K562 (cell line): ENCODE data around the gene ATP2A3. TPM values are rescaled to one million over a fixed set of nuclear protein-coding genes. Genes with fewer than 3 reads are reported as not detected.

Experiments
- ATAC-seq: fragments of 200-7000 bp; cut with Tn5 transposase; 3 replicates; pipeline ENCODE4 v1.9.1; 2020; ENCODE audit warnings: moderate library complexity
- BruUV-seq: library from RNA; stranded (reverse); fragments of 400-500 nt; replicated peaks from 2 replicates; lab custom pipeline; 2021; lab: Mats Ljungman, UMichigan
- CTCF ChIA-PET: fragments of 300-600 bp; formaldehyde crosslinking; extraction: SDS; loops from one replicate; lab custom pipeline; 2021; ENCODE audit warnings: low intra/inter-chr PET ratio; lab: Yijun Ruan, JAX
- POLR2A ChIA-PET: fragments of 300-600, 350-650 bp; sonication (Branson Sonifier 250); formaldehyde crosslinking; extraction: SDS; loops from one replicate; lab custom pipeline; 2021; ENCODE audit warnings: antibody characterized with exemption, inconsistent platforms; lab: Yijun Ruan, JAX
- DNase-seq, 4 experiments: peaks; one replicate each; pipeline versions ENCODE4 v3.0.0 to v3.0.0-alpha.2; 2011 to 2018; ENCODE audit warnings: low spot score in 3 of 4, mixed read lengths in 3 of 4; ENCODE audit errors: extremely low read depth in 1 of 4
- FAIRE-seq: peaks from 2 replicates; lab custom pipeline; 2011; peaks lifted over from hg19 to GRCh38; lab: Jason Lieb, UNC
- H2AFZ ChIP-seq: 2 replicates; pipeline ENCODE4 v1.6.0; 2011; ENCODE audit warnings: low read depth, low read length, control low read depth, inconsistent platforms
- H3K27ac ChIP-seq: fragments of 200-600 bp; 3 replicates; pipeline ENCODE4 v1.8.0; 2011; ENCODE audit warnings: low read depth, mild to moderate bottlenecking, control low read depth, inconsistent platforms, low read length, moderate library complexity, mixed read lengths; ENCODE audit errors: extremely low read depth
- H3K27me3 ChIP-seq, 2 experiments: fragments of 300-600 bp in 1 of 2; 2 replicates in 1 of 2; 3 replicates in 1 of 2; pipeline versions ENCODE4 v1.6.0 to v1.8.0; 2011; ENCODE audit warnings: inconsistent platforms in 2 of 2, low read length in 2 of 2, mild to moderate bottlenecking in 1 of 2, mixed read lengths in 1 of 2, moderate library complexity in 1 of 2; ENCODE audit not compliant: control insufficient read depth in 2 of 2, insufficient read depth in 2 of 2
- H3K36me3 ChIP-seq: fragments of 300-600 bp; 3 replicates; pipeline ENCODE4 v1.8.0; 2011; ENCODE audit warnings: mild to moderate bottlenecking, low read length, inconsistent platforms; ENCODE audit not compliant: control insufficient read depth, insufficient read depth
- H3K4me1 ChIP-seq, 2 experiments: fragments of 200-600 bp in 1 of 2; replicated peaks in 1 of 2; 2 replicates in 1 of 2; 3 replicates in 1 of 2; pipeline versions ENCODE4 v1.5.1 to v1.8.0; 2011; ENCODE audit warnings: inconsistent platforms in 2 of 2, low read length in 2 of 2, mild to moderate bottlenecking in 1 of 2, mixed read lengths in 1 of 2, moderate library complexity in 1 of 2; ENCODE audit not compliant: control insufficient read depth in 2 of 2, insufficient read depth in 2 of 2
- H3K4me2 ChIP-seq: 2 replicates; pipeline ENCODE4 v1.6.1; 2011; ENCODE audit warnings: low read length, control low read depth, inconsistent platforms, mixed read lengths; ENCODE audit not compliant: insufficient read depth
- H3K4me3 ChIP-seq: fragments of 200-600 bp; sonication (generic), shearing (Covaris generic); 2 replicates; pipeline ENCODE4 v1.5.1; 2016; ENCODE audit warnings: control low read depth, inconsistent platforms
- H3K79me2 ChIP-seq: fragments of 200-600 bp; 3 replicates; pipeline ENCODE4 v1.8.0; 2011; ENCODE audit warnings: low read length, inconsistent platforms; ENCODE audit not compliant: control insufficient read depth, insufficient read depth
- H3K9ac ChIP-seq, 2 experiments: 2 replicates each; pipeline versions ENCODE4 v1.6.0 to v1.6.1; 2011; ENCODE audit warnings: low read depth in 2 of 2, low read length in 2 of 2, control low read depth in 1 of 2, inconsistent platforms in 1 of 2, mild to moderate bottlenecking in 1 of 2, mixed read lengths in 1 of 2; ENCODE audit not compliant: insufficient read depth in 1 of 2
- H3K9me1 ChIP-seq: one replicate; pipeline ENCODE4 v1.6.0; 2011; ENCODE audit warnings: inconsistent platforms, mild to moderate bottlenecking, low read length, moderate library complexity; ENCODE audit not compliant: control insufficient read depth, insufficient read depth
- H3K9me3 ChIP-seq: replicated peaks from 2 replicates; pipeline ENCODE4 v1.5.1; 2011; ENCODE audit warnings: low read depth, low read length, inconsistent platforms; ENCODE audit not compliant: control insufficient read depth, insufficient read depth
- H4K20me1 ChIP-seq: replicated peaks from 2 replicates; pipeline ENCODE4 v1.6.1; 2011; ENCODE audit warnings: low read length, inconsistent platforms, mixed read lengths; ENCODE audit not compliant: control insufficient read depth, insufficient read depth
- ARID3A ChIP-seq: IDR thresholded peaks from 2 replicates; pipeline ENCODE4 v1.6.1; 2012; ENCODE audit warnings: low read depth, low read length, improper control_type of control experiment, borderline replicate concordance
- ARNT ChIP-seq, 2 experiments: fragments of 450-650 bp; IDR thresholded peaks; 2 replicates each; pipeline ENCODE4 v1.6.1; 2016; ENCODE audit warnings: mild to moderate bottlenecking in 1 of 2
- JUND ChIP-seq, 2 experiments: IDR thresholded peaks; 2 replicates in 1 of 2; 3 replicates in 1 of 2; pipeline ENCODE4 v1.6.1; 2011; ENCODE audit warnings: borderline replicate concordance in 2 of 2, low read depth in 2 of 2, low read length in 2 of 2, improper control_type of control experiment in 1 of 2, missing biosample characterization in 1 of 2, missing genetic modification characterization in 1 of 2, missing genetic modification reagents in 1 of 2
- MYBL2 ChIP-seq, 2 experiments: fragments of 450-650 bp in 1 of 2; sonication (generic) in 1 of 2; formaldehyde crosslinking in 1 of 2; IDR thresholded peaks; 2 replicates each; pipeline versions ENCODE4 v1.6.1 to v1.8.1; 2017 to 2022; ENCODE audit warnings: borderline replicate concordance in 1 of 2, inconsistent platforms in 1 of 2, low read depth in 1 of 2, mild to moderate bottlenecking in 1 of 2, missing genetic modification reagents in 1 of 2, moderate library complexity in 1 of 2
- USF1 ChIP-seq: sonication (generic); formaldehyde crosslinking; IDR thresholded peaks from 2 replicates; pipeline ENCODE4 v1.9.0; 2022; ENCODE audit warnings: mild to moderate bottlenecking, missing genetic modification reagents
- VEZF1 ChIP-seq: fragments of 200-800 bp; sonication (Bioruptor generic); IDR thresholded peaks from 2 replicates; pipeline ENCODE4 v1.6.1; 2017; ENCODE audit warnings: missing genetic modification characterization, missing compliant biosample characterization
- ZFP36 ChIP-seq: fragments of 150-350 bp; IDR thresholded peaks from 2 replicates; pipeline ENCODE4 v1.6.1; 2018; ENCODE audit warnings: low read length, low read depth; ENCODE audit not compliant: partially characterized antibody
- WGBS: fragments of 100-300 bp; shearing (Covaris generic); methylation state at CpG from one replicate; pipeline ENCODE4 v1.1.6; 2016; ENCODE audit warnings: low coverage, mixed read lengths; ENCODE audit not compliant: insufficient coverage; ENCODE audit errors: missing lambda C conversion rate; 5-methylcytosine and 5-hydroxymethylcytosine counted together
- in situ Hi-C: fragments of 300-500 bp; cut with MboI; formaldehyde crosslinking; loops from 4 replicates; pipeline ENCODE4 v1.15.0; 2018; ENCODE audit warnings: inconsistent platforms, mixed read lengths
- intact Hi-C: fragments of 100-400 bp; cut with micrococcal nuclease; formaldehyde crosslinking; loops from 2 replicates; pipeline ENCODE4 v1.14.2; 2022
- polyA plus RNA-seq, 8 experiments: library from polyadenylated mRNA; depleted of rRNA in 4 of 8; stranded (reverse) in 5 of 8; unstranded in 3 of 8; fragments of >200 nt; fragmentation: Nextera tagmentation in 2 of 8; fragmentation: Illumina TruSeq in 1 of 8; extraction: Ambion mirVana in 2 of 8; extraction: Trizol in 1 of 8; gene quantifications; 2 replicates each; pipeline versions ENCODE4 v1.2.1 to v1.2.3, GENCODE V29; 2011 to 2014; ENCODE audit warnings: inconsistent platforms in 1 of 8, missing spikeins in 1 of 8
- total RNA-seq, 7 experiments: library from RNA; depleted of rRNA in 6 of 7; stranded (reverse); fragments of >200 nt in 6 of 7; fragmentation: Illumina TruSeq in 2 of 7; extraction: Trizol in 2 of 7; gene quantifications; 2 replicates each; pipeline versions ENCODE4 v1.2.1 to v1.2.3, GENCODE V29; 2011 to 2021; ENCODE audit warnings: low replicate concordance in 1 of 7

Gene ATP2A3
- total and polyA plus RNA-seq, 9 of the 15 experiments (the other 6 are each of a cell fraction or from before 2014, with no cell fraction given): 0.65 to 103 (median 31.3) TPM

- DNase-seq: no peak
- intact Hi-C loops: loop anchor here (5.0 kb wide), 1 partner anchor 164 kb away; no protein-coding TSS in a partner anchor
- peaks cover 42% of the 10 kb centered on the region for H3K79me2 ChIP-seq
- no peak for ATAC-seq
- no peak for FAIRE-seq
- H3K9ac ChIP-seq: no peak overlapping the region
- no peak overlapping the region for H2AFZ ChIP-seq
- H3K9me1 ChIP-seq: peaks cover 6% of the 10 kb centered on the region
- H4K20me1 ChIP-seq: 0 out of 2 replicates have a peak, but pooled peaks cover 9% of the 10 kb centered on the region
- H3K4me2 ChIP-seq: no peak overlapping the region
- no TSS peak for BruUV-seq
- no peak overlapping the region for H3K4me3 ChIP-seq
- no peaks in the 10 kb centered on the region for H3K9me3 ChIP-seq
- H3K36me3 ChIP-seq: peaks cover 7% of the 10 kb centered on the region; the same call in 1 of the 3 replicates
- no peak overlapping the region for H3K27ac ChIP-seq
- H3K27me3 ChIP-seq: no peaks in the 10 kb centered on the region
- POLR2A ChIA-PET: no interaction called here
- in situ Hi-C loops: loop anchor here (10.0 kb wide), 1 partner anchor 92 kb away; no protein-coding TSS in a partner anchor
- peaks cover 29 to 48% of the 10 kb centered on the region in 2 experiments for H3K4me1 ChIP-seq
- WGBS: 100% methylated on average over 1 of the region's 2 CpGs
- CTCF ChIA-PET: interaction anchor here (2.3 kb wide), 1 partner anchor 91 kb away, joined by 19 read pairs; no protein-coding TSS in a partner anchor
- TF ChIP-seq VEZF1 (no peak), ARID3A (no peak), USF1 (CRISPR knock-in tag) (0 out of 2 replicates have a peak, but pooled peaks have one; percentile 4), MYBL2 (IDR thresholded peaks at IDR 0.05; ENCODE audit: low read depth) (no peak), MYBL2 (CRISPR knock-in tag; IDR thresholded peaks at IDR 0.05; ENCODE audit: borderline replicate concordance) (no peak), ZFP36 (peak; percentile 86), ARNT (IDR thresholded peaks at IDR 0.05) (no peak), JUND (IDR thresholded peaks at IDR 0.05; ENCODE audit: borderline replicate concordance, low read depth, low read length) (no peak), JUND (tag; IDR thresholded peaks at IDR 0.05; ENCODE audit: borderline replicate concordance, low read depth, low read length) (no peak)
These were observed 51.4 kb downstream of the ATP2A3 start for GRCh38 chr17:3912827-3913226.
